CD4-positive, alpha-beta T cell treated with Interleukin-10 for 1 hour (primary cell): ENCODE data around the gene SRPK3.

Experiments used
- DNase-seq: peaks from one replicate; pipeline ENCODE4 v3.0.0-alpha.2; 2020

SRPK3 gene

GRCh38 chrX:153771415-153772315, 9.2 kb upstream of the SRPK3 start:
- DNase-seq: no peak

- no peak for DNase-seq
Observed at GRCh38 chrX:153772316-153773217, 8.3 kb upstream of the SRPK3 start.

- DNase-seq: no peak
Observed at GRCh38 chrX:153773218-153773611, 7.6 kb upstream of the SRPK3 start.

- no peak for DNase-seq
Observed at GRCh38 chrX:153773741-153774575, 6.9 kb upstream of the SRPK3 start.

- DNase-seq: no peak
Observed at GRCh38 chrX:153774576-153775292, 6.1 kb upstream of the SRPK3 start.

GRCh38 chrX:153775293-153776119, 5.3 kb upstream of the SRPK3 start:
- DNase-seq: no peak

GRCh38 chrX:153776120-153776599, 4.7 kb upstream of the SRPK3 start:
- no peak for DNase-seq

GRCh38 chrX:153776611-153777045, 4.2 kb upstream of the SRPK3 start:
- no peak for DNase-seq

GRCh38 chrX:153777261-153778090, 3.4 kb upstream of the SRPK3 start:
- no peak for DNase-seq

- no peak for DNase-seq
Observed at GRCh38 chrX:153778181-153778580, 2.7 kb upstream of the SRPK3 start.

GRCh38 chrX:153778684-153779101, 2.1 kb upstream of the SRPK3 start:
- no peak for DNase-seq

- DNase-seq: no peak
Observed at GRCh38 chrX:153779891-153780677, 757 bp upstream of the SRPK3 start.

- DNase-seq: no peak
Observed at GRCh38 chrX:153781428-153782047, 697 bp downstream of the SRPK3 start.

GRCh38 chrX:153782313-153782712, 1.5 kb downstream of the SRPK3 start:
- DNase-seq: no peak

GRCh38 chrX:153782871-153783270, 2.0 kb downstream of the SRPK3 start:
- no peak for DNase-seq

GRCh38 chrX:153783378-153784013, 2.7 kb downstream of the SRPK3 start:
- DNase-seq: no peak

GRCh38 chrX:153784325-153784967, 3.6 kb downstream of the SRPK3 start:
- no peak for DNase-seq

GRCh38 chrX:153786669-153787068, 5.8 kb downstream of the SRPK3 start:
- no peak for DNase-seq
